ENCODE measurements around the gene ATOX1.

Gene ATOX1

GRCh38 chr5:151694035-151694485 is 64.4 kb downstream of the ATOX1 start:
- no peaks in the 10 kb centered on the region for H3K9me3 ChIP-seq (ENCODE audit: control insufficient read depth in 1 of 2, low read length in 2 of 2)
- H3K27me3 ChIP-seq (ENCODE audit: low read depth, low read length) = no peaks in the 10 kb centered on the region
- H3K4me3 ChIP-seq (ENCODE audit: low read depth in 1 of 2, low read length in 2 of 2) = no peak overlapping the region
- no peaks in the 10 kb centered on the region for H3K4me1 ChIP-seq (ENCODE audit: control insufficient read depth in 1 of 2, insufficient read depth in 2 of 2, low read length in 2 of 2)
- H3K27ac ChIP-seq (ENCODE audit: low read length) = no peak overlapping the region
- no peaks in the 10 kb centered on the region for H3K36me3 ChIP-seq (ENCODE audit: control insufficient read depth in 1 of 2, insufficient read depth in 2 of 2, low read length in 2 of 2)
